Measurements from ENCODE around the gene SPATA12. TPM values are rescaled to one million over a fixed set of nuclear protein-coding genes. Genes with fewer than 3 reads are reported as not detected.

Gene SPATA12
- total RNA-seq, 4 donors from 2014 or later: 0.21 to 2.9 TPM; not detected in 2

DNA sequence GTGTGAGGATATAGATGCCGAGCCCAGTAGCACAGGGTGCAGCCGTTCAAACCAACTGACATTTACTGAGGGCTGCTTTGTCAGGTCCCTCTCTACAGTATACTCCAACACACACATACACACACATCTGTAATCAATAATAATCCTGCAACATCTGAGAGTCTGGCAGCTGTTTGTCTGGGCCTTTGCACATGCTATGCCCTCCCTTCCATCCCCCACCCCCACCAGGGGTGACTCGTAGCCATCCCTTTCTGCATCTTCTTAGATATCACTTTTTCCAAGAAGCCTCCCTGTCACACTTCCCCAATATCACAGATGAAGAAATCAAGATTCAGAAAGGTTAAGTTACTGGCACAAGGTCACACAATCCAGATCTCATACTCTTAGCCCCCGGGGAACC, 13.7 kb downstream of the SPATA12 start:
- intact Hi-C loops (cut with DNase I; ENCODE audit: low total_unique reads): loop anchor here (10.0 kb wide), 1 partner anchor 79 kb away; no protein-coding TSS in a partner anchor
- TF ChIP-seq, protein P1, sequence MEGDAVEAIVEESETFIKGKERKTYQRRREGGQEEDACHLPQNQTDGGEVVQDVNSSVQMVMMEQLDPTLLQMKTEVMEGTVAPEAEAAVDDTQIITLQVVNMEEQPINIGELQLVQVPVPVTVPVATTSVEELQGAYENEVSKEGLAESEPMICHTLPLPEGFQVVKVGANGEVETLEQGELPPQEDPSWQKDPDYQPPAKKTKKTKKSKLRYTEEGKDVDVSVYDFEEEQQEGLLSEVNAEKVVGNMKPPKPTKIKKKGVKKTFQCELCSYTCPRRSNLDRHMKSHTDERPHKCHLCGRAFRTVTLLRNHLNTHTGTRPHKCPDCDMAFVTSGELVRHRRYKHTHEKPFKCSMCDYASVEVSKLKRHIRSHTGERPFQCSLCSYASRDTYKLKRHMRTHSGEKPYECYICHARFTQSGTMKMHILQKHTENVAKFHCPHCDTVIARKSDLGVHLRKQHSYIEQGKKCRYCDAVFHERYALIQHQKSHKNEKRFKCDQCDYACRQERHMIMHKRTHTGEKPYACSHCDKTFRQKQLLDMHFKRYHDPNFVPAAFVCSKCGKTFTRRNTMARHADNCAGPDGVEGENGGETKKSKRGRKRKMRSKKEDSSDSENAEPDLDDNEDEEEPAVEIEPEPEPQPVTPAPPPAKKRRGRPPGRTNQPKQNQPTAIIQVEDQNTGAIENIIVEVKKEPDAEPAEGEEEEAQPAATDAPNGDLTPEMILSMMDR (IDR thresholded peaks at IDR 0.05): no peak
- no peak for TF ChIP-seq POLR2A (IDR thresholded peaks at IDR 0.05)
- Histone ChIP-seq H3K4me3 (no peak overlapping the region), H3K9me3 (no peaks in the 10 kb centered on the region), H3K27me3 (no peaks in the 10 kb centered on the region), H3K27ac (no peak overlapping the region), H3K4me1 (no peaks in the 10 kb centered on the region), H3K36me3 (no peaks in the 10 kb centered on the region)
- DNase-seq: no peak

DNA sequence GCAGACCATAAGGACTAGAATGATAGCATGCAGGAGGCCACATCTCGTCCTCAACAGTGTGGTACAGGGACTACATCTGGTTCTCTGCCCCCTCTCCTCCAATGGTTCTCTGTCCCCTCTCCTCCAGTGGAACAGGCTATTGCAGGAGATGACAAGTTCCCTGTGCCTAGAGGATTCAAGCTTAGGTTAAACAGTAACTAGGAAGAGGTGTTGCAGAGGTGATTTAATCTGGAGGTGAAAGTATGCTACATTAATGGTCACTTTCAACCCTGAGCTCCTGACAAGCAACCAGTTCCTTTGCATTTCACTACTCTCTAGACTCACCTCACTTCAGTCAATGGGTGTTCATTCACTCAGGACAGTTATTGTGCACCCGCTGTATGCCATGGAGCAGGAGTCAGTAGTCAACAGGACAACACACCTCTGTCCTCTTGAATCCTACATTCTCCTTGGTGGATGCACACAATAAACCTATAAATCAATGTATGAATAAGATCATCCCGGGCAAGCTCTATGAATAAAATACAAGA, 16.0 kb downstream of the SPATA12 start:
- no peak for TF ChIP-seq POLR2A (IDR thresholded peaks at IDR 0.05)
- TF ChIP-seq, protein P1 (IDR thresholded peaks at IDR 0.05): no peak
- intact Hi-C loops (cut with DNase I; ENCODE audit: low total_unique reads): loop anchor here (10.0 kb wide), 1 partner anchor 82 kb away; no protein-coding TSS in a partner anchor
- DNase-seq: no peak
- Histone ChIP-seq H3K4me1 (no peaks in the 10 kb centered on the region), H3K27ac (no peak overlapping the region), H3K36me3 (no peaks in the 10 kb centered on the region), H3K9me3 (no peaks in the 10 kb centered on the region), H3K4me3 (no peak overlapping the region), H3K27me3 (no peaks in the 10 kb centered on the region)

DNA sequence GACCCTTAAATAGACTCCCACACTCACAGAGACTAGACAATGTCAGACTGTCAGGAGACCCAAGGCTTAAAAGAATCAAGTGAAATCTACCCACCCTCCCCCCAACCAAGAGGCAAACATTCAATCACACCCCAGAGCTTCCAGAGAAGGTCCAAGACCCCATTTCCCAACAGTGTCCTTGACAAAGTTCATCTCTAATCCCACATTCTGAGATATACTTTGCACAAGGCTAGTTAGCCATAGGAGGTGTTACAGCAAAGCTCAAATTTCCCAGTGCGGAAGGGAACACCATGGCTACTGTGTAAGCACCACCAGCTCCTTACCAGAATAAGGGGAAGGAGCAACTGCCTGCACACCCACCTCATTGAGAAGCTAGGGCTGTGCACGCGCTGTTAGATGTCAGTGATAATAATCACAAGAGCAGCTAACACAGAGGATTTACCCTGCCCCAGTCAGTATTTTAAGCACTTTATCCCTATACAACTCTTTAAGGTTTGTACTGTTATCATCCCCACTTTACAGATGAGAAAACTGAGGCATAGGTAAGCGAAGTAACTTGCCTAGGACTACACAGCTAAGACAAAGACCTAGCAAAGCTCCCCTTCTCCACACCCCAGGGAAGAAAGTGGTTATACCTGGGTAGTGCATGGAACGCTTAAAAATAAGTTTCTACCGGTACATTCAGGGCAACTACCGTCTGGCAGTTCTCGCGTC, 17.3 kb downstream of the SPATA12 start:
- intact Hi-C loops (cut with DNase I; ENCODE audit: low total_unique reads): loop anchor here (10.0 kb wide), 1 partner anchor 83 kb away; no protein-coding TSS in a partner anchor
- H3K27me3 ChIP-seq: no peaks in the 10 kb centered on the region
- H3K9me3 ChIP-seq: no peaks in the 10 kb centered on the region
- H3K27ac ChIP-seq: peak overlapping the region in 1 of 2 donors; percentile 63
- TF ChIP-seq, protein P1 (IDR thresholded peaks at IDR 0.05): no peak
- no peak for TF ChIP-seq POLR2A (IDR thresholded peaks at IDR 0.05)
- no peaks in the 10 kb centered on the region for H3K36me3 ChIP-seq
- no peaks in the 10 kb centered on the region for H3K4me1 ChIP-seq
- DNase-seq: no peak
- H3K4me3 ChIP-seq: peak overlapping the region; percentile 49 to 51

DNA sequence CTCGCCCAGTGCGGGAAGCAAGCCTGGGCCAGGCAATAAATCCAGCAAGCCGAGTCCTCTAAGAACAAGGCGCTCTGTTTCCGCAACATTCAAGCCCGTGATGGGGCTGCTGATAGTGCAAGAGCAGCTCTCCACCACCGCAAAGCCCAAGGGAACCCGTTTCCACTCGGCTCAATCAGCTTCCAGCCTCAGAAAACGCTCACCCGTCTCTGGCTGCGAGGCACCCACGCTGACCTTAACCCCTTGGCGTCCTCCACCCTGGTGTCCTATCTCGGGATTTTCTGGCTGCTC, 17.8 kb downstream of the SPATA12 start:
- TF ChIP-seq POLR2A (IDR thresholded peaks at IDR 0.05): no peak
- TF ChIP-seq, protein P1 (IDR thresholded peaks at IDR 0.05): no peak
- Histone ChIP-seq H3K9me3 (no peaks in the 10 kb centered on the region), H3K27ac (peak overlapping the region; percentile 20 to 63), H3K36me3 (no peaks in the 10 kb centered on the region), H3K27me3 (no peaks in the 10 kb centered on the region), H3K4me1 (no peaks in the 10 kb centered on the region), H3K4me3 (peak overlapping the region; percentile 49 to 51)
- DNase-seq: peak; percentile 58 to 59
- intact Hi-C loops (cut with DNase I; ENCODE audit: low total_unique reads): loop anchor here (10.0 kb wide), 1 partner anchor 83 kb away; no protein-coding TSS in a partner anchor
